AG10803 (cell line): ENCODE data around the gene OR10H5.

Experiments used
- DNase-seq: peaks from one replicate; pipeline ENCODE4 v3.0.0; 2010; ENCODE audit warnings: low read depth
- H3K4me3 ChIP-seq: 2 replicates; pipeline ENCODE4 v1.5.1; 2011; ENCODE audit warnings: mild to moderate bottlenecking, low read length, control low read depth
- TF ChIP-seq, protein P1 (sequence below): conservative IDR thresholded peaks from 2 replicates; pipeline ENCODE4 v1.5.1; 2011; ENCODE audit warnings: mild to moderate bottlenecking, low read length, control low read depth, inconsistent platforms

Gene OR10H5

DNA sequence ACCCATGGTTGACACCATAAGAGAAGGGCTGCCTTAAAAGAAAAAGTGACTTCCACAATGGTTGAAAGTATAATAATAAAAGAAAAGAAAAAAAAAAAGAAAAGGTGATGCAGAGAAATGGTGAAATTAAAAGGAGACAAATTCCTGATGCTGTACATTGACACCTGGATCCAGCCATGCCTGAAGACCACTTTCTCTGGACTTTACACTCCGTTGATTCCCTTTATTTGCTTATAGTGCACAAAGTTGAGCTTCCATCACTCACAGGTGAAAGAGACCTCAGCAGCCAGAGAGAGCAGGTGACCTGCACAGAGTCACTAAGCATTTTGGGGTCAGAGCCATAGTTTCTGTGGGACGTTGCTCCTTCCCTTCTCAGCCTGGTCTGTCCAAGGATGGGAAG, 12.2 kb upstream of the OR10H5 start:
- DNase-seq: no peak

DNA sequence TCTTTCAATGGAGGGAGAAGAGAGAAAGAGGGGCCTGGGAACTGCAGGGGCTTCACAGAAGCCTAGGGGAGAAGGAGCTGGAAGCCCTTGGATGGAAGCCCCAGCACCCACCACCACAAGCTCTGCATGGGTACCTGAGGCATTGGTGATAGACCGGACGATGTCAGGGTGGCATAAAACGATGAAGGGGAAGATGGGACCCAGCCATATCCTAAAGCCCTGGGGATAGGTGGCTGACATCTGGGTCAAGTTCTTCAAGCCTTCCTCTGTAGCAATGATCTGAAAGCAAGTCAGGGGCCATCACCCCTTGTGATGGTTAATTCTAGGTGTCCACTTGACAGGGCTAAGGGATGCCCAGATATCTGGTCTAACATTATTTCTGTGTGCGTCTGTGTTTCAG, 11.2 kb upstream of the OR10H5 start:
- TF ChIP-seq, protein P1, sequence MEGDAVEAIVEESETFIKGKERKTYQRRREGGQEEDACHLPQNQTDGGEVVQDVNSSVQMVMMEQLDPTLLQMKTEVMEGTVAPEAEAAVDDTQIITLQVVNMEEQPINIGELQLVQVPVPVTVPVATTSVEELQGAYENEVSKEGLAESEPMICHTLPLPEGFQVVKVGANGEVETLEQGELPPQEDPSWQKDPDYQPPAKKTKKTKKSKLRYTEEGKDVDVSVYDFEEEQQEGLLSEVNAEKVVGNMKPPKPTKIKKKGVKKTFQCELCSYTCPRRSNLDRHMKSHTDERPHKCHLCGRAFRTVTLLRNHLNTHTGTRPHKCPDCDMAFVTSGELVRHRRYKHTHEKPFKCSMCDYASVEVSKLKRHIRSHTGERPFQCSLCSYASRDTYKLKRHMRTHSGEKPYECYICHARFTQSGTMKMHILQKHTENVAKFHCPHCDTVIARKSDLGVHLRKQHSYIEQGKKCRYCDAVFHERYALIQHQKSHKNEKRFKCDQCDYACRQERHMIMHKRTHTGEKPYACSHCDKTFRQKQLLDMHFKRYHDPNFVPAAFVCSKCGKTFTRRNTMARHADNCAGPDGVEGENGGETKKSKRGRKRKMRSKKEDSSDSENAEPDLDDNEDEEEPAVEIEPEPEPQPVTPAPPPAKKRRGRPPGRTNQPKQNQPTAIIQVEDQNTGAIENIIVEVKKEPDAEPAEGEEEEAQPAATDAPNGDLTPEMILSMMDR: no peak

More for the DNA sequence above, 12.2 kb upstream of the OR10H5 start:
- H3K4me3 ChIP-seq: no peak overlapping the region
- TF ChIP-seq, protein P1: no peak

DNA sequence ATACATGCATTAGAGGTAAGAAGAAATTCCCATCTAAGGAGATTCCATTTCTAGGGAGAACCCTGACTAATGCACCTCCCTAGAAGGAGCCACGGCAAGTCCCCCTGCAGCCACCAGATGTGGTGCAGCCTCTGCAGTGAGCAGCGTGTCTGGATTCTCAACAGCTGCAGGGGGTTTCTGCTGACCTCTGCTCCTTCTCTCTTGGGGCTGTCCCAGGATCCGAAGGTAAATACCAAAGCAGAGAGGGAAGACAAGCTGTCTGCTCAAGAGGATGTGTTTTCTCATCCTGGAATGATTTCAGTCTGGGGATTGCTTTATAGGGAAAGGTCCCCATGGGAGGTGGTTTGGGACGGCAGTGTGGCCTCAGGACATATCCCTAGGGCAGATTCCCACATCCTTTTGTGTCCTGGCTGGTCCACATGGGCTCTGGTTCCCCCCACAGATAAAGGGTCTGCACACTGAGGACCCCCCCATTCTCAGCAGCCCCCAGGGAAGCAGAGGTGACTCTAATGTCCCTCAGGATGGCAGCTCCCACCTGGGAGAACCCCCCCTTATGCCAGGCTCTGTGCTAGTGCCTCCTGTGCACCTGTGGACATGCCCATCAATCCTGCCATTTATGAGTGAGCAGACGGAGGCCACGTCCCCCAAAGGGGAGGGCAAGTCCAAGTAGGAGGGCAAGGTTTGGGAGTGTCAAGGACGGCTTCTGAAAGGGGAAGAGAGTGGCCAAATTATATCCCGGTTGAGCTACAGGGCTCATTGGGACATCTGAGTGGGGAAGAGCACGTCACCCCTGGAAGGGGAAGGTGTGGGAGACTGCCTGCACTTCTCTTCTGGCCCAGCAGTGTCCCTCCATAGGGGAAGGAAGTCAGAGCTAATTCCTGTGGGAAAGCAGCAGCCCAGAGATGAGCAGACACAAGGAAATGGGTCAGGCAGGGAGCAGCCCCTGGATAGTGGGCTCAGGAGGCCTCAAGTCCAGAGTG, 10.2 kb upstream of the OR10H5 start:
- no peak for DNase-seq
- no peak overlapping the region for H3K4me3 ChIP-seq
- TF ChIP-seq, protein P1: no peak

More for the DNA sequence above, 11.2 kb upstream of the OR10H5 start:
- no peak for DNase-seq
- no peak overlapping the region for H3K4me3 ChIP-seq

DNA sequence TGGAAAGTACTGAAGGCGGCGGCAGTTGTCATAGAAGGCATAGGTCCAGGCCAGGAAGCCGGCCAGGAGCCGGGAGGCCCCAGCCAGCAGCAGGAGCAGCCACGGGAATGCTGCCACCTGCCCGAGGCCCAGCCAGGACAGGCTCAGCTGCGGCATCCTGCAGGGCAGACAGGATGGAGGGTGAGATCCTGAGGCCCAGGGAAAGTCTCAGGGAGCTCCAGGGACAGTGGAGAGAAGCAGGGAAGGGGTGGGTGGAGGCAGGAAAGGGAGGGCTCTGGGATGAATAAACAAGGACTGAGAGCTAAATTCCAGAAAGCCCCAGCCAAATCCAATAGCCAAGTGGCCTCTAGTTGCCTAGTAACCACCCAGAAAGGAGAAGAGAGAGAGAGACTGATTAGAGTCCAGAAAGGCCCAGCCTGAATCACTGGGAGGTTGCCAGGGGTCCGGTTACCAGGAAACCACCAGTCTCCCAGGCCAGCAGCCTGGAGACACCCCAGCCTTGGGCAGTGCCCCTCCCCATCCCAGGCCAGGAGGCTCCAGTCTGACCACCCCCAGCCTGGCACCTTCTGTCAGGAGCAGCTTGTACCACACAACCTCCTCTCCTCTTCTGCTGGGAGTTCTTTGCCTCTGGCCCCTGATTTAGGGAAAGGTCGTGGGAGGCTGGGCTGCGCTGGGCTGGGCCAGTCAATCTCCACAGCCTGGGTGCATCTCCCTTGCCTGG, 7.5 kb upstream of the OR10H5 start:
- H3K4me3 ChIP-seq: no peak overlapping the region
- TF ChIP-seq, protein P1: no peak
- peak; percentile 21 for DNase-seq

DNA sequence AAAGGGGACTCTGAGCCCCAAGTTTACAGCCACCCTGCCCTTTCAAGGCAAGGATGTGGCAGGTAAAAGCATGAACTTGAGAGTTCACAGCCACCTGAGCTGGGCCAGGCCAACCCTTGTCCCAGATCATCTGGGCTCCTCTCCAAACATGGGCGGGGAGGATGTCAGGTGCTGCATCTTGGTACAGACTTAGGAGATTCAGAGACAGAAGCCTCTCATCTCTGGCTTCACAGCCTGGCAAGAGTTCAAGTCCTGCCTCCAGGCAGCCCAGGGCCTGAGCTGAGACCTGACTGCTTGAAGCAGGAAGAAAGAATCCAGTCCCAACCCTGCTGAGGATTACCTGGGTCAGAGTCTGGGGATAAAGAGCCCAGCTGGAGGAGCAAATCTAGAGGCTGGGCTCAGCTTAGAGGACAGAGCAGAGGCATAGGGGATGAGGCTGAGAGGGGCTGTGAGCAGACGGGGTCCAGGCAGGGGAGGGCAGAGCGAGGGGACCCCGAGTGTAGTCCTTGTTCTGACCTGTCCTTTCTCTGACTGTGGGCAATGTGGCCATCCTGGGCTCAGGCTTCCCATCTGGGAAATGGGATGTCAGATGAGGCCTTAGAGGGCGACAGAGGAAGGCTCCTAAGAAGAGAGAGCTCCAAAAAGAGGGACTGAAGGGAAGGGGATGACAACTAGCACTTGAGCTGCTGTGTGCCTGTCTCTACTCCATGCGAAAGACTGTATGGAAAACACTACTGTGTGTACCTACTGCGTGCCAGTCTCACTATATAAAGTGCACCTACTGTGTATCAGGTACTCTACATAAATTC, 6.6 kb upstream of the OR10H5 start:
- TF ChIP-seq, protein P1: no peak
- H3K4me3 ChIP-seq: no peak overlapping the region
- no peak for DNase-seq

DNA sequence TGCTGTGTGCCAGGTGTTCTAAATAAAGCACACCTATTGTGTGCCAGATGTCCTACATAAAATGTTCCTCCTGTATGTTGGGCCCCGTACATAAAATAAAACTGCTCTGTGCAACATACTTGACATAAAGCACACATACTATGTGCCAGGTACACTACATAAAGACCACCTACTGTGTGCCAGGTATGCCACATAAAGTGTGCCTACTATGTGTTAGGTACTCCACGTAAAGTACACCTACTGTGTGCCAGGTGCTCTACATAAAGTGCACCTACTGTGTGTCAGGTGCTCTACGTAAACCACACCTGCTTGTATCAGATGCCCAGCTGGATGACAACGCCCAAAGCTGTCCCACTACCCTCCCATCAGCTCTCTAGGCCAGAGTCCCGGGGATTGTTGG, 5.8 kb upstream of the OR10H5 start:
- H3K4me3 ChIP-seq: no peak overlapping the region
- DNase-seq: no peak
- TF ChIP-seq, protein P1: no peak
